Heart left ventricle (tissue), 13 donors: ENCODE data around the gene DNER.

Source experiments
- CTCF ChIP-seq, 12 donors: fragments of 200-600 bp; sonication (generic) in 4 of 12; IDR thresholded peaks; one replicate each; pipeline versions ENCODE4 v1.5.0 to v1.8.0; 2018 to 2022; ENCODE audit warnings: antibody characterized with exemption in 12 of 12, mild to moderate bottlenecking in 5 of 12
- POLR2A ChIP-seq, 2 donors: fragments of 450-650 bp; IDR thresholded peaks; one replicate each; pipeline ENCODE4 v1.6.1; 2017; ENCODE audit warnings: antibody characterized with exemption in 2 of 2, mild to moderate bottlenecking in 2 of 2, moderate library complexity in 2 of 2
- donor health status: ischemic (EF 13 %, LVEDD 7.1; RV severe dilation, severe dysfunction).
- donor health status: DM: no; HTN: yes; CAD: no.
- donor health status: DM: no; HTN: no; CAD: no.
- donor health status: ischemic (EF 25% LVEDD 6.9; RV normal size, moderate dysfunction).
- donor health status: ischemic (EF 25% LVEDD 5.7; RV mildly dilated, moderate dysfunction).
- donor health status: ischemic (EF 35%, LVEDD 5.7; RV mildly dilated, moderate dysfunction).
- donor health status: nonischemic (EF 11% LVEDD 7.7; RV severe dilation, severe dysfunction).
- donor health status: DM: yes; HTN: yes; CAD: no.
- donor health status: PGD.
- donor health status: ischemic (EF 29% LVEDD 5.4; RV normal size, mild dysfunction).
- donor health status: nonischemic (EF 23%, LVEDD 6.1; RV moderate dilation, normal function).

GRCh38 chr2:229610333-229610732, 104.0 kb downstream of the DNER start:
- TF ChIP-seq POLR2A (IDR thresholded peaks at IDR 0.05): no peak
- TF ChIP-seq CTCF (IDR thresholded peaks at IDR 0.05): no peak
